ENCODE data around the gene ADAMTS15.

DNA sequence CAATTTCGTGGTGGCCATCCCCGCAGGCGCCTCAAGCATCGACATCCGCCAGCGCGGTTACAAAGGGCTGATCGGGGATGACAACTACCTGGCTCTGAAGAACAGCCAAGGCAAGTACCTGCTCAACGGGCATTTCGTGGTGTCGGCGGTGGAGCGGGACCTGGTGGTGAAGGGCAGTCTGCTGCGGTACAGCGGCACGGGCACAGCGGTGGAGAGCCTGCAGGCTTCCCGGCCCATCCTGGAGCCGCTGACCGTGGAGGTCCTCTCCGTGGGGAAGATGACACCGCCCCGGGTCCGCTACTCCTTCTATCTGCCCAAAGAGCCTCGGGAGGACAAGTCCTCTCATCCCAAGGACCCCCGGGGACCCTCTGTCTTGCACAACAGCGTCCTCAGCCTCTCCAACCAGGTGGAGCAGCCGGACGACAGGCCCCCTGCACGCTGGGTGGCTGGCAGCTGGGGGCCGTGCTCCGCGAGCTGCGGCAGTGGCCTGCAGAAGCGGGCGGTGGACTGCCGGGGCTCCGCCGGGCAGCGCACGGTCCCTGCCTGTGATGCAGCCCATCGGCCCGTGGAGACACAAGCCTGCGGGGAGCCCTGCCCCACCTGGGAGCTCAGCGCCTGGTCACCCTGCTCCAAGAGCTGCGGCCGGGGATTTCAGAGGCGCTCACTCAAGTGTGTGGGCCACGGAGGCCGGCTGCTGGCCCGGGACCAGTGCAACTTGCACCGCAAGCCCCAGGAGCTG, 24.8 kb downstream of the ADAMTS15 start:
- TF ChIP-seq, protein P1, sequence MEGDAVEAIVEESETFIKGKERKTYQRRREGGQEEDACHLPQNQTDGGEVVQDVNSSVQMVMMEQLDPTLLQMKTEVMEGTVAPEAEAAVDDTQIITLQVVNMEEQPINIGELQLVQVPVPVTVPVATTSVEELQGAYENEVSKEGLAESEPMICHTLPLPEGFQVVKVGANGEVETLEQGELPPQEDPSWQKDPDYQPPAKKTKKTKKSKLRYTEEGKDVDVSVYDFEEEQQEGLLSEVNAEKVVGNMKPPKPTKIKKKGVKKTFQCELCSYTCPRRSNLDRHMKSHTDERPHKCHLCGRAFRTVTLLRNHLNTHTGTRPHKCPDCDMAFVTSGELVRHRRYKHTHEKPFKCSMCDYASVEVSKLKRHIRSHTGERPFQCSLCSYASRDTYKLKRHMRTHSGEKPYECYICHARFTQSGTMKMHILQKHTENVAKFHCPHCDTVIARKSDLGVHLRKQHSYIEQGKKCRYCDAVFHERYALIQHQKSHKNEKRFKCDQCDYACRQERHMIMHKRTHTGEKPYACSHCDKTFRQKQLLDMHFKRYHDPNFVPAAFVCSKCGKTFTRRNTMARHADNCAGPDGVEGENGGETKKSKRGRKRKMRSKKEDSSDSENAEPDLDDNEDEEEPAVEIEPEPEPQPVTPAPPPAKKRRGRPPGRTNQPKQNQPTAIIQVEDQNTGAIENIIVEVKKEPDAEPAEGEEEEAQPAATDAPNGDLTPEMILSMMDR (IDR thresholded peaks at IDR 0.05) = no peak
- TF ChIP-seq POLR2A (IDR thresholded peaks at IDR 0.05) (no peak), POLR2AphosphoS5 (IDR thresholded peaks at IDR 0.05) (no peak), EP300 (IDR thresholded peaks at IDR 0.05) (no peak)

All from sigmoid colon (tissue), 4 donors.